HG03558 (cell line): ENCODE results near the gene OPRD1.
"Not testable (repeated sequence)": the region's sequence is repeated elsewhere in the genome, so short reads cannot be mapped to it uniquely, and the experiment has no call there.

Experiments used
- ATAC-seq: cut with Tn5 transposase; IDR thresholded peaks from one replicate; pipeline ENCODE4 v1.9.1; 2021; ENCODE audit warnings: moderate number of reproducible peaks; ENCODE audit not compliant: unreplicated experiment; ENCODE audit errors: extremely low read depth

OPRD1 gene

GRCh38 chr1:28835237-28835650 is 23.3 kb downstream of the OPRD1 start:
- no peak for ATAC-seq

GRCh38 chr1:28836421-28836956 is 24.5 kb downstream of the OPRD1 start:
- no peak for ATAC-seq

- ATAC-seq = no peak
Measured at GRCh38 chr1:28840928-28841544, 29.1 kb downstream of the OPRD1 start.

- ATAC-seq = no peak
Measured at GRCh38 chr1:28845786-28846543, 34.0 kb downstream of the OPRD1 start.

GRCh38 chr1:28847207-28847606 is 35.2 kb downstream of the OPRD1 start:
- ATAC-seq = not testable (repeated sequence)

GRCh38 chr1:28848416-28848815 is 36.4 kb downstream of the OPRD1 start:
- ATAC-seq = no peak

- ATAC-seq = no peak
Measured at GRCh38 chr1:28853093-28853742, 41.2 kb downstream of the OPRD1 start.

- ATAC-seq = not testable (repeated sequence)
Measured at GRCh38 chr1:28854406-28854805, 42.4 kb downstream of the OPRD1 start.

GRCh38 chr1:28855046-28855445 is 43.1 kb downstream of the OPRD1 start:
- no peak for ATAC-seq

- ATAC-seq = no peak
Measured at GRCh38 chr1:28855469-28855951, 43.5 kb downstream of the OPRD1 start.

- no peak for ATAC-seq
Measured at GRCh38 chr1:28855969-28856368, 44.0 kb downstream of the OPRD1 start.

GRCh38 chr1:28860332-28861073 is 48.5 kb downstream of the OPRD1 start:
- ATAC-seq = no peak

GRCh38 chr1:28862571-28863403 is 50.8 kb downstream of the OPRD1 start:
- no peak for ATAC-seq

GRCh38 chr1:28864695-28865094 is 52.7 kb downstream of the OPRD1 start:
- ATAC-seq = no peak

GRCh38 chr1:28865997-28866650 is 54.2 kb downstream of the OPRD1 start:
- no peak for ATAC-seq

GRCh38 chr1:28867850-28868249 is 55.9 kb downstream of the OPRD1 start:
- ATAC-seq = no peak

GRCh38 chr1:28869952-28870351 is 58.0 kb downstream of the OPRD1 start:
- ATAC-seq = no peak

- no peak for ATAC-seq
Measured at GRCh38 chr1:28871631-28872401, 59.8 kb downstream of the OPRD1 start.
